ENCODE results near the gene NEAT1. TPM values are rescaled to one million over a fixed set of nuclear protein-coding genes. Genes with fewer than 3 reads are reported as not detected.

NEAT1 gene
- polyA plus RNA-seq, 1 donor from 2014 or later: 4.2 TPM

DNA sequence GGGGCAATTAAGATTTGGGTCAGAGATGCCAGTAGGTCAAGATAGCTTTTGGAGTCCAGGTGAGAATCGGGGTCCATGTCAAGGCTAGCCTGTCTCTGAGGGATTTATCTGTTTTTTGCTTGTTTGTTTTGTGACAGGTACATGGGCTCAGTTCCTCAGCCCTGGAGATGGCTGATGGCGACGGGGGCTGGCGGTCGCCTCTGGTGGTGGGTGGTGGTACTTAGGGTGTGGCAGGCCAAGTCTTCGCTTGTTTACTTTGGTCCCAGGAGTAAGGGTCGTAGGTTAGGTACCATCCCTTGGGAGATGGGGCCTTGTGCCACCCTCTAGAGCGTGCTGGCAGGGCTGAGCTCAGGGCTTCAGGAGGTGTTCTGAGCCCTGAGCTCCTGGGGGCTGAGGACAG is 44.8 kb upstream of the NEAT1 start:
- H3K9me3 ChIP-seq (ENCODE audit: low read length): no peaks in the 10 kb centered on the region
- H3K9ac ChIP-seq (ENCODE audit: low read length): no peak overlapping the region
- no peaks in the 10 kb centered on the region for H3K79me2 ChIP-seq (replicated peaks; ENCODE audit: insufficient read depth, low read length)
- no peak overlapping the region for H3K27ac ChIP-seq (ENCODE audit: low read length)
- no peaks in the 10 kb centered on the region for H3F3A ChIP-seq (ENCODE audit: insufficient read depth, low read length, poor library complexity, severe bottlenecking)
- TF ChIP-seq EP300 (conservative IDR thresholded peaks at IDR 0.05; ENCODE audit: poor library complexity, severe bottlenecking): no peak
- no peak for TF ChIP-seq REST (IDR thresholded peaks at IDR 0.05; ENCODE audit: borderline replicate concordance)
- no peak for TF ChIP-seq TAF1 (IDR thresholded peaks at IDR 0.05; ENCODE audit: low read depth)
- no peak for TF ChIP-seq MXI1 (conservative IDR thresholded peaks at IDR 0.05; ENCODE audit: poor library complexity, severe bottlenecking)
- TF ChIP-seq RAD21 (conservative IDR thresholded peaks at IDR 0.05): no peak
- TF ChIP-seq EZH2 (IDR thresholded peaks at IDR 0.05; ENCODE audit: borderline replicate concordance, insufficient read depth, low read length, poor library complexity, severe bottlenecking): no peak
- no peak for TF ChIP-seq CTCF (IDR thresholded peaks at IDR 0.05; ENCODE audit: poor library complexity, severe bottlenecking)
- no peak for TF ChIP-seq POLR2AphosphoS5 (IDR thresholded peaks at IDR 0.05)
- H3K9me2 ChIP-seq (ENCODE audit: insufficient read depth, low read length): no peaks in the 10 kb centered on the region
- H2AFZ ChIP-seq (ENCODE audit: low read depth, low read length): no peak overlapping the region
- no peak overlapping the region for H3K4me3 ChIP-seq (ENCODE audit: low read length)
- no peaks in the 10 kb centered on the region for H3K27me3 ChIP-seq (ENCODE audit: insufficient read depth, low read depth, low read length)
- H4K20me1 ChIP-seq (ENCODE audit: insufficient read depth): no peaks in the 10 kb centered on the region
- no peaks in the 10 kb centered on the region for H3K36me3 ChIP-seq (ENCODE audit: insufficient read depth, low read length)
- H3K4me2 ChIP-seq (ENCODE audit: low read length): no peak overlapping the region

DNA sequence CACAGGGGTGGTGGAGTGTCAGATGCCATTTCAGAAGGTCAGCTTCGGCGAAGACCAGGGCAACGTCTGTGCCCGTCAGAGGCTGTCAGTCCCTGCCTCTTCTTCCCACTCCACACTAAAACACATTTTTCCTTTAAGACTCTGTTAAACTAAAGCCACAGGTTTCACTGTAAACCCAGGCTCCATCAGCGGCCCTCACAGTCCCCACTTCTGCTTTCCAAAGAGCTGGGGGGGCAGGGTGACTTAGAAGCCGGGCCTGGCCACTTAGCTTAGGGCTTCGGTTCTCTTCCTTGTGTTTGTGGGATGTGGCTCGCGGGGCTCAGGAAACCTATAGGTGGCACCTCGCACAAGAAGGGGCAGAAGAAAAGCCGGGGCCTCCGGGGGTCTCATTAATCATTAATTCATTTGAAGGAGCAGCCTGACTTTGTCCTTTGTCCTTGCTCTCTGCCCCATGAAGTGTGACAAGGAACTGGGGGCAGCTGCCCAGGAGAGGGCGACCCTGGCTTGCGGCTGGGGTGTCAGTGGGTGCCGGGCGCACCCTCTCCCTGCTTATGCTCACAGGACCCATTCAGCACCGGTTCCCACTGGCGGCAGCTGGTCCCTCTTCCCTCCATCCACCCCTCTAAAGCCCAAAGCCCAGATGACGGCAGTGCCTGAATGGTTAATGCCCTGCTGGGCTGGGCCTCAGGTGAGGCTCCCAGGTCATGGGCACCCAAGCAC is 44.2 kb upstream of the NEAT1 start:
- Histone ChIP-seq H3F3A (ENCODE audit: insufficient read depth, low read length, poor library complexity, severe bottlenecking) (no peaks in the 10 kb centered on the region), H2AFZ (ENCODE audit: low read depth, low read length) (no peak overlapping the region), H3K36me3 (ENCODE audit: insufficient read depth, low read length) (no peaks in the 10 kb centered on the region), H3K79me2 (replicated peaks; ENCODE audit: insufficient read depth, low read length) (no peaks in the 10 kb centered on the region), H4K20me1 (ENCODE audit: insufficient read depth) (no peaks in the 10 kb centered on the region), H3K27ac (ENCODE audit: low read length) (no peak overlapping the region), H3K27me3 (ENCODE audit: insufficient read depth, low read depth, low read length) (no peaks in the 10 kb centered on the region), H3K4me3 (ENCODE audit: low read length) (no peak overlapping the region), H3K9ac (ENCODE audit: low read length) (no peak overlapping the region), H3K9me3 (ENCODE audit: low read length) (no peaks in the 10 kb centered on the region), H3K9me2 (ENCODE audit: insufficient read depth, low read length) (no peaks in the 10 kb centered on the region), H3K4me2 (ENCODE audit: low read length) (no peak overlapping the region)
- TF ChIP-seq RAD21 (conservative IDR thresholded peaks at IDR 0.05): peak; percentile 27
- TF ChIP-seq SMC3 (conservative IDR thresholded peaks at IDR 0.05; ENCODE audit: poor library complexity): peak; percentile 23
- no peak for TF ChIP-seq EZH2 (IDR thresholded peaks at IDR 0.05; ENCODE audit: borderline replicate concordance, insufficient read depth, low read length, poor library complexity, severe bottlenecking)
- peak; percentile 14 for TF ChIP-seq CTCF (IDR thresholded peaks at IDR 0.05; ENCODE audit: poor library complexity, severe bottlenecking)

Measured in neural cell (in vitro differentiated cells).